Hepatocyte (in vitro differentiated cells): ENCODE results near the gene NRG3. TPM values are rescaled to one million over a fixed set of nuclear protein-coding genes. Genes with fewer than 3 reads are reported as not detected.

Experiments
- DNase-seq: peaks from one replicate; pipeline ENCODE4 v3.0.0-alpha.2; 2016; ENCODE audit warnings: low spot score
- H2AFZ ChIP-seq: fragments of 200-600 bp; sonication (generic); 2 replicates; pipeline ENCODE4 v1.6.0; 2016; ENCODE audit warnings: antibody characterized with exemption, mild to moderate bottlenecking
- H3K27ac ChIP-seq: fragments of 200-600 bp; sonication (generic); 2 replicates; pipeline ENCODE4 v1.5.1; 2016; ENCODE audit warnings: mild to moderate bottlenecking
- H3K27me3 ChIP-seq: fragments of 200-600 bp; sonication (generic); 2 replicates; pipeline ENCODE4 v1.6.1; 2016
- H3K36me3 ChIP-seq: fragments of 200-600 bp; sonication (generic); replicated peaks from 2 replicates; pipeline ENCODE4 v1.5.1; 2016; ENCODE audit warnings: low read depth; ENCODE audit not compliant: insufficient read depth
- H3K4me1 ChIP-seq: fragments of 200-600 bp; sonication (generic); 2 replicates; pipeline ENCODE4 v1.5.1; 2016; ENCODE audit warnings: mild to moderate bottlenecking, moderate library complexity; ENCODE audit not compliant: insufficient read depth
- H3K4me2 ChIP-seq: fragments of 200-600 bp; sonication (generic); 2 replicates; pipeline ENCODE4 v1.6.0; 2016
- H3K4me3 ChIP-seq: fragments of 200-600 bp; sonication (generic); 2 replicates; pipeline ENCODE4 v1.5.1; 2016; ENCODE audit warnings: mild to moderate bottlenecking
- H3K79me2 ChIP-seq: fragments of 200-600 bp; sonication (generic); 2 replicates; pipeline ENCODE4 v1.6.0; 2017; ENCODE audit warnings: mild to moderate bottlenecking
- H3K9me2 ChIP-seq: fragments of 200-600 bp; sonication (generic); replicated peaks from 2 replicates; pipeline ENCODE4 v1.6.0; 2017; ENCODE audit warnings: mild to moderate bottlenecking; ENCODE audit not compliant: insufficient read depth
- H3K9me3 ChIP-seq: fragments of 200-600 bp; sonication (generic); 2 replicates; pipeline ENCODE4 v1.5.1; 2016; ENCODE audit warnings: low read depth, mild to moderate bottlenecking
- H4K20me1 ChIP-seq: fragments of 200-600 bp; sonication (generic); 2 replicates; pipeline ENCODE4 v1.6.0; 2016; ENCODE audit warnings: mild to moderate bottlenecking; ENCODE audit not compliant: insufficient read depth, poor library complexity, severe bottlenecking
- CTCF ChIP-seq: fragments of 200-600 bp; sonication (generic); IDR thresholded peaks from 2 replicates; pipeline ENCODE4 v1.5.1; 2016; ENCODE audit warnings: antibody characterized with exemption, mild to moderate bottlenecking; ENCODE audit not compliant: poor library complexity
- EZH2 ChIP-seq: fragments of 200-600 bp; sonication (generic); IDR thresholded peaks from 2 replicates; pipeline ENCODE4 v1.6.1; 2016; ENCODE audit warnings: antibody characterized with exemption, mild to moderate bottlenecking, borderline replicate concordance
- EZH2phosphoT487 ChIP-seq: fragments of 200-600 bp; sonication (generic); IDR thresholded peaks from one replicate; pipeline ENCODE4 v1.6.1; 2018; ENCODE audit warnings: antibody characterized with exemption, mild to moderate bottlenecking, low read depth, moderate library complexity; ENCODE audit not compliant: unreplicated experiment, severe bottlenecking
- WGBS: methylation state at CpG from one replicate; pipeline ENCODE4 v1.1.6; 2016; ENCODE audit warnings: low lambda C conversion rate; ENCODE audit errors: missing lambda C conversion rate; 5-methylcytosine and 5-hydroxymethylcytosine counted together
- polyA plus RNA-seq: library from polyadenylated mRNA; unstranded; fragments of >200 nt; fragmentation: Nextera tagmentation; extraction: Ambion mirVana; gene quantifications from 2 replicates; pipeline ENCODE4 v1.2.1, GENCODE V29; 2016
- total RNA-seq: library from RNA; depleted of rRNA; stranded (reverse); fragments of >200 nt; gene quantifications from 2 replicates; pipeline ENCODE4 v1.2.3, GENCODE V29; 2014

Gene NRG3
- total and polyA plus RNA-seq, 2 experiments from 2014 or later, result 0.57 to 2.0 TPM

GRCh38 chr10:82968533-82968932 is 1093.5 kb downstream of the NRG3 start:
- Histone ChIP-seq H3K9me2 (no peaks in the 10 kb centered on the region), H3K9me3 (no peaks in the 10 kb centered on the region), H3K4me1 (no peaks in the 10 kb centered on the region), H3K4me3 (no peak overlapping the region), H2AFZ (no peak overlapping the region), H3K36me3 (no peaks in the 10 kb centered on the region), H4K20me1 (no peaks in the 10 kb centered on the region), H3K27ac (no peak overlapping the region), H3K4me2 (no peak overlapping the region), H3K27me3 (no peaks in the 10 kb centered on the region), H3K79me2 (no peaks in the 10 kb centered on the region)
- DNase-seq, result no peak
- TF ChIP-seq EZH2phosphoT487, result no peak
- TF ChIP-seq CTCF, result no peak
- no peak for TF ChIP-seq EZH2
- WGBS, result 88% methylated on average over 5 of the region's 5 CpGs

DNA sequence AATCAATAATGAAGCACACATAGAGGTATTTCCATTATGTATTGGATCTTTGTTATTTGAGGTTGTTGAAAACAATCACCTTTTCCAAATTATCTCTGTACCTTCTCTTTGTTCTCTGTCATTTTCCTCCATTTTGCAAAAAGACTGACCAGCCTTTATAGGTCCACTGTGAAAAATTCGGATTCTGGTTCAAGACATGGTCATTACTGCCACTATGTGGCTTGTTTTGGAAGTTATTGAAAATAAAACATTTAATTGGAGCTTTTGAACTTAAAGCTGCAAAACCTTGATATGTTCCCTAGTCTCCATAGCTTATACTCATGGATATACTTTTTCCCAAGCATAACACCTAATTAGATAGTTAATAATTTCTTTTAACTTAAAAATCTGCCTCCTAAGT is 1094.4 kb downstream of the NRG3 start:
- Histone ChIP-seq H3K36me3 (no peaks in the 10 kb centered on the region), H3K4me1 (no peaks in the 10 kb centered on the region), H3K79me2 (no peaks in the 10 kb centered on the region), H3K4me3 (no peak overlapping the region), H3K27me3 (no peaks in the 10 kb centered on the region), H3K9me2 (no peaks in the 10 kb centered on the region), H3K4me2 (no peak overlapping the region), H2AFZ (no peak overlapping the region), H3K27ac (no peak overlapping the region), H4K20me1 (no peaks in the 10 kb centered on the region), H3K9me3 (no peaks in the 10 kb centered on the region)
- peak; percentile 52 for TF ChIP-seq CTCF
- no peak for TF ChIP-seq EZH2
- TF ChIP-seq EZH2phosphoT487, result no peak
- WGBS, result 40% methylated on average over 1 of the region's 1 CpG
- peak; percentile 17 for DNase-seq

DNA sequence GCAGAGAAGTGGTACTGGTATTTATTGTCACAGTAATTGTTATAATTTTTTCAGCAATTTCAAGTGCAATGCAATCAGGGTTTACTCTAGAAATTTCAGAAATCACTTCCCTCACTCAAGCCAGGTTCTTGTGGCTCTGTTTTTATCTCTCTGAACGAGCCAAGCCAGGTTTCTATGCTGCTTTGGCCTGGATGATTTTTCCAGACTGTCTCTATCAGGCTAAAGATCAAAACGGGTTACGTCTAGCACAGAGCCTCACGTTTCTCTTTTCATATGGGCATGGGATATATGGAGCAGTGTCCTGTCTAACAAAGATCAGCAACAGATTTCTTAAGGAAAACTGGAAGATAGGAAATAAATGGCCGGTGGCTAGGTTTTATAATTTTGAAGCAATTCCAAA is 1105.3 kb downstream of the NRG3 start:
- 56% methylated on average over 5 of the region's 5 CpGs for WGBS
- no peak for DNase-seq
- Histone ChIP-seq H2AFZ (no peak overlapping the region), H3K9me2 (no peaks in the 10 kb centered on the region), H3K79me2 (no peaks in the 10 kb centered on the region), H3K27ac (no peak overlapping the region), H3K27me3 (no peaks in the 10 kb centered on the region), H3K4me3 (no peak overlapping the region), H3K36me3 (no peaks in the 10 kb centered on the region), H3K4me2 (no peak overlapping the region), H3K9me3 (no peaks in the 10 kb centered on the region), H3K4me1 (no peaks in the 10 kb centered on the region), H4K20me1 (no peaks in the 10 kb centered on the region)
- TF ChIP-seq EZH2phosphoT487 (no peak), EZH2 (no peak), CTCF (no peak)

GRCh38 chr10:82981137-82981723 is 1106.2 kb downstream of the NRG3 start:
- H3K9me2 ChIP-seq, result no peaks in the 10 kb centered on the region
- H2AFZ ChIP-seq, result no peak overlapping the region
- no peak overlapping the region for H3K4me3 ChIP-seq
- H3K4me1 ChIP-seq, result no peaks in the 10 kb centered on the region
- H3K9me3 ChIP-seq, result no peaks in the 10 kb centered on the region
- no peak overlapping the region for H3K4me2 ChIP-seq
- no peaks in the 10 kb centered on the region for H3K79me2 ChIP-seq
- no peaks in the 10 kb centered on the region for H3K27me3 ChIP-seq
- H3K36me3 ChIP-seq, result no peaks in the 10 kb centered on the region
- WGBS, result 85% methylated on average over 6 of the region's 6 CpGs
- no peak overlapping the region for H3K27ac ChIP-seq
- DNase-seq, result no peak
- H4K20me1 ChIP-seq, result no peaks in the 10 kb centered on the region
- TF ChIP-seq EZH2phosphoT487, result no peak
- no peak for TF ChIP-seq CTCF
- TF ChIP-seq EZH2, result no peak
